GM12801 (cell line): Measurements from ENCODE around the gene CLDN20.

ENCODE experiments used
- CTCF ChIP-seq: IDR thresholded peaks from one replicate; pipeline ENCODE4 v1.5.1; 2011; ENCODE audit warnings: control low read depth; ENCODE audit not compliant: insufficient read length; ENCODE audit errors: extremely low read depth

Gene CLDN20

GRCh38 chr6:155256122-155256795, 7.6 kb upstream of the CLDN20 start:
- TF ChIP-seq CTCF, result no peak

DNA sequence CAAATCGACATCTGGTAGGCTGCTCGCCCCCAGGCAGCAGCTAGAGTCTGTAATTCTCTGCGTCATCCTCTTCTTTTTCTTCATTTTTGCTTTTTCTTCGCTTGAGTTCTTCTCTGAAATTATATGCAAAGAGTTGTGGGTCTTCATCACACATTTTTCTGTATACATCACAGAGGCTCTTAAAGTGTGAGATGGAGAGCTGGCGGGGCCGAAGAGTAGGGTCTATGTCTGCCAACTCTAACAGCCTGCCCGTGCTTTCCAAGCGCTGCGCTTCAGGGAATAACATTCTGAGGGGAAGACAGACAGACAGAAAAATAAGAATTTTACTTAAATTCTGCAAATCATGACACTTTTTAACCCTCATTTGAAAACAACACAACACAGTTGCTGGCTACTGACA, 6.0 kb upstream of the CLDN20 start:
- no peak for TF ChIP-seq CTCF

GRCh38 chr6:155259204-155259603, 4.6 kb upstream of the CLDN20 start:
- TF ChIP-seq CTCF, result no peak

DNA sequence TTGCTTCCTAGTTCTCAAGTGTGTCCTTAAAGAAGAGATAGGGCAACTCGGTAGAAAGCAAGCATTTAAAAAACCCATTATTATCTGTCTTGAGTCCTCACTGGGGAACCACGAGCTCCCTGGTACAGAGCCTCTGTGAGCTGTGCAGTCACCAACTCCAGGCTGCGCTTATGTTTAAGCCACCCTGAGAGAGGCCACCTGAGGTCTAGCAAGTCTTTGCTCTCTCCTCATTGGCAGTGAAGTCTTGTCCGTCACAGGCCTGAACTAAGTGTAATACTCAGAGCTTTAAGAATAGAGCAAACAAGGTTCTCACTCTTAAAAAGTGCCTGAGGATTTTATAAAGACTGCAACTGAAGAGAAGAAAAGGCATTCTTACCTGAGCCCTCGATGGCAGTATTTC, 3.9 kb upstream of the CLDN20 start:
- TF ChIP-seq CTCF, result no peak

GRCh38 chr6:155260686-155261085, 3.1 kb upstream of the CLDN20 start:
- no peak for TF ChIP-seq CTCF

DNA sequence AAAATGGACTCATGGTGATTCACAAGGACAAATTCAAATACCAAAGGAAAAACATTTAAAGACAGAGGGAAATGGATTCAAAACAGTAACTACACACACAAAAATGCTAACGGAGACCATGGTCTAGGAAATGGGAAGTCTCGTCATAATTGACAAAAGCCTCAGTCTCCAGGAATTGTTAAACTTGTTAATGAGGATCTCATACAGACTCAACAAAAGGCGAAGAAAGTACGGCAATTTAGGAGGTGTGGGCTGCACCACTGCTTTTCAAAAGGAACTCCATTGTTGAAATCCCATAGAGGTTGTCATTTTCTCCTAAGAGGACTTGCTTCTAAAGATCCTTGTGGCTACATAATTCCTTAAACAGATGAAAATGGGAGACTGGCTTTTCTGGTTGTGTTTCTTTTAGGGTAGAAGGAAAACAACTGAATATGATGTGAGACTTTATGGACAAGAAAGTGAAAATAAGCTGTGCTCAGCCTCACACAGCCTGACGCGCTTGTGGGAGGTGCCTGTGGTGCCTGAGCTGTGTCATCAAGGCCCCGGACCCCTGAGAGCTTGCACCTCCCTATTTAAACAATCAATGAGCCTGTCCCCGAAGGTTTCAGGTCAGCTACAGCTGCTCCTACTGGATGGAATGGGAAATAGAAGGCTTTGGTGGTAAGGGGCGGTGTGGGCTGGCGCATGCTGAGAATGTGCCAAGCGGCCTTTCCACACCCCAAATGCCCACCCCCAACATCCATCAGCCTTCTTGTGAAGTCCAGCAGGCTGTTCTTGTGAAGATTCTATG, 2.5 kb upstream of the CLDN20 start:
- no peak for TF ChIP-seq CTCF

DNA sequence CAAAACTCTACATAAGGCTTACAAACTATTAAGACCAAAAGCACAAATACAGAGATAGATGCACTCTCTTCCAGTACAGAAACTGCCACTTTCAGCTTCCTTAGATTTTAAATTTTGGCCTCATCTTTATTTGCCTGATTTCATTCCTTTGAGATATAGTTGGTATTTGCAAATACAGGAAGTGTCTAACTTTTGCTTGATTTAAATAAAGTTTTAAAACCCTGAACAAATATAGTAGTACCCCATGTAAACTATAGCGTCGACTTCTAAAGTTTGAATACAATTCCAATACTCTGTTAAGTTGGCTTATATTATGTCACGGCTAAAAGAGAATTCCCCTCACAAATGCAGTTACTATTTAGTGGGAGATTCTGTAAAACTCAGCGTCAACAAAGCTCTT, 1.2 kb upstream of the CLDN20 start:
- no peak for TF ChIP-seq CTCF
